ENCODE data around the gene PNMA8A. TPM values are rescaled to one million over a fixed set of nuclear protein-coding genes. Genes with fewer than 3 reads are reported as not detected.

The PNMA8A gene
- polyA plus RNA-seq, 1 donor from 2014 or later, result 234 TPM

DNA sequence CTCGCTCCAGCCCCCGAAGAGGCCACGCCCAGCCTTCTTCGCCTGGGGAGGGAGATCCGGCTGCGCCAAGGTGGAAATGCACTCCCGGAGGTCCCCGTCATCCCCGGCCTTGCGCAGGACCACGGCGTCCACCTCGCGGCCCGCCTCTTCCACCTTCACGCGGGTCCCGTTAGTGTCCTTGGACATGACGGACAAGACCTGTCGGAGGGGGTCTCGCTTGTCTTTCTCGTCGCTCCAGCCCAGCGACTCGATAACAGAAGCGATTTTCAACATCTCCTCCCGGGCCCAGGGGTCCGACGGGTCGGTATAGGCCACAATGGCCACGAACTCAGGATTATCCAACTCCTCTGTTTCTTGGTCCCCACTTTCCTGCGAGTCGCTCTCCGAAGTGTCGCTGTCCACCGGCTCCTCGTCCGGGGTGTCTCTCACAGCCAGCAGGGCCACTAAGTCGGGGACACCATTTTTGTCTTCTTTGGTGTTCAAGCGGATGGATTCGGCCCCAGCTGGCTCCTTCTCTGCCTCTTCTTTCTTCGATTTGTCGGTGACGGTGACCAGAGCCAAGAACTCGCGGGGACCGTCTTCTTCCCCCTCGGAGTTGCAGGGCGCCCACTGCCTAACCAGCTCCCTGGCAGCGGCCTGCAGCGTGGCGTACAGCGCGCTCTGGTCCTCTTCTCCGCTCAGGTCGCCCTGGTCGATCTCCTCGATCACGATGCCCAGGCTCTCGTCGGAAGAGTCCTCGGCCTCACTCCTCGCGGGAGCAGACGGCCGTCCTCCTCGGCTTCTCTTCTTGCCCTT, 23.0 kb upstream of the PNMA8A start:
- Histone ChIP-seq H3K36me3 (ENCODE audit: insufficient read depth, low read length) (no peaks in the 10 kb centered on the region), H4K20me1 (ENCODE audit: insufficient read depth) (no peaks in the 10 kb centered on the region), H2AFZ (ENCODE audit: low read depth, low read length) (no peak overlapping the region), H3K27ac (ENCODE audit: low read length) (no peak overlapping the region), H3K4me2 (ENCODE audit: low read length) (no peak overlapping the region), H3K4me3 (ENCODE audit: low read length) (peak overlapping the region; percentile 71), H3F3A (ENCODE audit: insufficient read depth, low read length, poor library complexity, severe bottlenecking) (no peaks in the 10 kb centered on the region), H3K9me2 (ENCODE audit: insufficient read depth, low read length) (no peaks in the 10 kb centered on the region), H3K27me3 (ENCODE audit: insufficient read depth, low read depth, low read length) (peaks cover 42% of the 10 kb centered on the region), H3K9ac (ENCODE audit: low read length) (no peak overlapping the region), H3K9me3 (ENCODE audit: low read length) (peaks cover 14% of the 10 kb centered on the region), H3K79me2 (replicated peaks; ENCODE audit: insufficient read depth, low read length) (no peaks in the 10 kb centered on the region)
- no peak for TF ChIP-seq REST (IDR thresholded peaks at IDR 0.05; ENCODE audit: borderline replicate concordance)
- TF ChIP-seq SMC3 (conservative IDR thresholded peaks at IDR 0.05; ENCODE audit: poor library complexity), result no peak
- no peak for TF ChIP-seq MXI1 (conservative IDR thresholded peaks at IDR 0.05; ENCODE audit: poor library complexity, severe bottlenecking)

GRCh38 chr19:46493236-46494145, 22.1 kb upstream of the PNMA8A start:
- peak overlapping the region; percentile 54 for H3K9ac ChIP-seq (ENCODE audit: low read length)
- H3K9me2 ChIP-seq (ENCODE audit: insufficient read depth, low read length), result no peaks in the 10 kb centered on the region
- TF ChIP-seq REST (IDR thresholded peaks at IDR 0.05; ENCODE audit: borderline replicate concordance) (no peak), MXI1 (conservative IDR thresholded peaks at IDR 0.05; ENCODE audit: poor library complexity, severe bottlenecking) (no peak), POLR2AphosphoS5 (IDR thresholded peaks at IDR 0.05) (no peak), RAD21 (conservative IDR thresholded peaks at IDR 0.05) (no peak), EP300 (conservative IDR thresholded peaks at IDR 0.05; ENCODE audit: poor library complexity, severe bottlenecking) (no peak), SMC3 (conservative IDR thresholded peaks at IDR 0.05; ENCODE audit: poor library complexity) (no peak), TAF1 (IDR thresholded peaks at IDR 0.05; ENCODE audit: low read depth) (no peak), EZH2 (IDR thresholded peaks at IDR 0.05; ENCODE audit: borderline replicate concordance, insufficient read depth, low read length, poor library complexity, severe bottlenecking) (no peak)
- TF ChIP-seq, protein P1, sequence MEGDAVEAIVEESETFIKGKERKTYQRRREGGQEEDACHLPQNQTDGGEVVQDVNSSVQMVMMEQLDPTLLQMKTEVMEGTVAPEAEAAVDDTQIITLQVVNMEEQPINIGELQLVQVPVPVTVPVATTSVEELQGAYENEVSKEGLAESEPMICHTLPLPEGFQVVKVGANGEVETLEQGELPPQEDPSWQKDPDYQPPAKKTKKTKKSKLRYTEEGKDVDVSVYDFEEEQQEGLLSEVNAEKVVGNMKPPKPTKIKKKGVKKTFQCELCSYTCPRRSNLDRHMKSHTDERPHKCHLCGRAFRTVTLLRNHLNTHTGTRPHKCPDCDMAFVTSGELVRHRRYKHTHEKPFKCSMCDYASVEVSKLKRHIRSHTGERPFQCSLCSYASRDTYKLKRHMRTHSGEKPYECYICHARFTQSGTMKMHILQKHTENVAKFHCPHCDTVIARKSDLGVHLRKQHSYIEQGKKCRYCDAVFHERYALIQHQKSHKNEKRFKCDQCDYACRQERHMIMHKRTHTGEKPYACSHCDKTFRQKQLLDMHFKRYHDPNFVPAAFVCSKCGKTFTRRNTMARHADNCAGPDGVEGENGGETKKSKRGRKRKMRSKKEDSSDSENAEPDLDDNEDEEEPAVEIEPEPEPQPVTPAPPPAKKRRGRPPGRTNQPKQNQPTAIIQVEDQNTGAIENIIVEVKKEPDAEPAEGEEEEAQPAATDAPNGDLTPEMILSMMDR (IDR thresholded peaks at IDR 0.05; ENCODE audit: poor library complexity, severe bottlenecking), result no peak
- H3F3A ChIP-seq (ENCODE audit: insufficient read depth, low read length, poor library complexity, severe bottlenecking), result no peaks in the 10 kb centered on the region
- no peak overlapping the region for H3K27ac ChIP-seq (ENCODE audit: low read length)
- H3K4me2 ChIP-seq (ENCODE audit: low read length), result no peak overlapping the region
- H3K9me3 ChIP-seq (ENCODE audit: low read length), result peaks cover 14% of the 10 kb centered on the region
- H4K20me1 ChIP-seq (ENCODE audit: insufficient read depth), result no peaks in the 10 kb centered on the region
- H3K36me3 ChIP-seq (ENCODE audit: insufficient read depth, low read length), result no peaks in the 10 kb centered on the region
- H3K27me3 ChIP-seq (ENCODE audit: insufficient read depth, low read depth, low read length), result peaks cover 42% of the 10 kb centered on the region
- H2AFZ ChIP-seq (ENCODE audit: low read depth, low read length), result no peak overlapping the region
- peak overlapping the region; percentile 71 for H3K4me3 ChIP-seq (ENCODE audit: low read length)
- no peaks in the 10 kb centered on the region for H3K79me2 ChIP-seq (replicated peaks; ENCODE audit: insufficient read depth, low read length)

Data from neural cell (in vitro differentiated cells).